GM23248 (cell line): Measurements from ENCODE around the gene RIPOR3. TPM values are rescaled to one million over a fixed set of nuclear protein-coding genes. Genes with fewer than 3 reads are reported as not detected.

Experiments
- DNase-seq: peaks from one replicate; pipeline ENCODE4 v3.0.0-alpha.2; 2015
- H2AFZ ChIP-seq: fragments of 200-600 bp; sonication (generic); 2 replicates; pipeline ENCODE4 v1.6.1; 2016; ENCODE audit warnings: antibody characterized with exemption
- H3F3A ChIP-seq: fragments of 200-600 bp; sonication (generic); 2 replicates; pipeline ENCODE4 v1.6.1; 2016; ENCODE audit warnings: mild to moderate bottlenecking, antibody characterized with exemption, mixed run types; ENCODE audit not compliant: insufficient read depth
- H3K27ac ChIP-seq: fragments of 200-600 bp; sonication (generic); 2 replicates; pipeline ENCODE4 v1.5.1; 2016; ENCODE audit warnings: mild to moderate bottlenecking
- H3K27me3 ChIP-seq: fragments of 200-600 bp; sonication (generic); replicated peaks from 2 replicates; pipeline ENCODE4 v1.6.1; 2016; ENCODE audit warnings: mild to moderate bottlenecking; ENCODE audit not compliant: insufficient read depth
- H3K36me3 ChIP-seq: fragments of 200-600 bp; sonication (generic); 2 replicates; pipeline ENCODE4 v1.6.1; 2016; ENCODE audit warnings: low read depth, mild to moderate bottlenecking
- H3K4me1 ChIP-seq: fragments of 200-600 bp; sonication (generic); 2 replicates; pipeline ENCODE4 v1.6.1; 2016; ENCODE audit warnings: mild to moderate bottlenecking; ENCODE audit not compliant: insufficient read depth
- H3K4me2 ChIP-seq: fragments of 200-600 bp; sonication (generic); one replicate; pipeline ENCODE4 v1.6.1; 2016; ENCODE audit warnings: mild to moderate bottlenecking; ENCODE audit not compliant: unreplicated experiment
- H3K4me3 ChIP-seq: fragments of 200-600 bp; sonication (generic); 2 replicates; pipeline ENCODE4 v1.5.1; 2016; ENCODE audit warnings: mild to moderate bottlenecking
- H3K79me2 ChIP-seq: fragments of 200-600 bp; sonication (generic); 2 replicates; pipeline ENCODE4 v1.6.1; 2016; ENCODE audit warnings: mild to moderate bottlenecking; ENCODE audit not compliant: insufficient read depth
- H3K9ac ChIP-seq: fragments of 200-600 bp; sonication (generic); 2 replicates; pipeline ENCODE4 v1.6.1; 2016; ENCODE audit warnings: mild to moderate bottlenecking
- H3K9me2 ChIP-seq: fragments of 200-600 bp; sonication (generic); 2 replicates; pipeline ENCODE4 v1.6.1; 2016; ENCODE audit warnings: mixed run types, mild to moderate bottlenecking, moderate library complexity; ENCODE audit not compliant: insufficient read depth
- H3K9me3 ChIP-seq: fragments of 200-600 bp; sonication (generic); one replicate; pipeline ENCODE4 v1.6.1; 2017; ENCODE audit warnings: low read depth
- H4K20me1 ChIP-seq: fragments of 200-600 bp; sonication (generic); 2 replicates; pipeline ENCODE4 v1.6.0; 2016; ENCODE audit not compliant: insufficient read depth
- EZH2 ChIP-seq: fragments of 200-600 bp; sonication (generic); IDR thresholded peaks from 2 replicates; pipeline ENCODE4 v1.6.1; 2018; ENCODE audit warnings: antibody characterized with exemption, mild to moderate bottlenecking; ENCODE audit not compliant: insufficient read depth, poor library complexity, severe bottlenecking
- EZH2phosphoT487 ChIP-seq: fragments of 200-600 bp; sonication (generic); IDR thresholded peaks from 2 replicates; pipeline ENCODE4 v1.6.1; 2018; ENCODE audit warnings: antibody characterized with exemption, moderate library complexity, mild to moderate bottlenecking, low read depth; ENCODE audit not compliant: insufficient read depth
- WGBS, 2 experiments: methylation state at CpG; one replicate each; pipeline ENCODE4 v1.1.6; 2015 to 2017; ENCODE audit warnings: low lambda C conversion rate in 2 of 2, low coverage in 1 of 2; ENCODE audit errors: missing lambda C conversion rate in 2 of 2; 5-methylcytosine and 5-hydroxymethylcytosine counted together
- in situ Hi-C: fragments of 300-500 bp; cut with MboI; formaldehyde crosslinking; loops from 2 replicates; pipeline ENCODE4 v1.15.0; 2020
- polyA plus RNA-seq: library from polyadenylated mRNA; unstranded; fragments of >200 nt; fragmentation: Nextera tagmentation; extraction: Ambion mirVana; gene quantifications from 2 replicates; pipeline ENCODE4 v1.2.1, GENCODE V29; 2016
- total RNA-seq: library from RNA; depleted of rRNA; stranded (reverse); fragments of >200 nt; shearing (Covaris generic); gene quantifications from 2 replicates; pipeline ENCODE4 v1.2.3, GENCODE V29; 2014

Gene RIPOR3
- total and polyA plus RNA-seq, 2 experiments from 2014 or later, result 0.49 TPM; not detected in 1

DNA sequence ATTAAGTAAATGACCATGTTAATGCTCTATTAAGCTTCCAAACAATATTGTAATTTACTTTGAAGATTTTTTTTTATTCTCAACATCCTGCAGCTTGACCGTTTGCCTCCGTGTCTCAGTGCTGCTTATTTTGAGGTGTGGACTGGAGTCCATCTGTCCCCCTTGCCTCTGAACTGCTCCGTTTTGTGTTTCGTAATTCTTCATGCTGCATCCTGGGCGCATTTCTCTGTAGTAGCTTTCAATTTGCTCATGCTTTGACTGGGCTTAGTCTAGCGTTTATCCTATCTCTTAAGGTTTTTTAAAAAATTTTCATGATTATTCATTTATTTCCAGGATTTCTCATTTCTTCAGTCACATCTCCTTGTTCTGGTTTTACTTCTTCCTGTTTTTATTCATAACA is 143.4 kb downstream of the RIPOR3 start:
- H3K27me3 ChIP-seq, result no peaks in the 10 kb centered on the region
- H3K4me1 ChIP-seq, result peaks cover 14% of the 10 kb centered on the region; the same call in 1 of the 2 replicates
- WGBS, 2 experiments, result 97 to 99% methylated on average over 6 of the region's 6 CpGs
- DNase-seq, result no peak
- no peak overlapping the region for H3K27ac ChIP-seq
- H3K4me2 ChIP-seq, result no peak overlapping the region
- TF ChIP-seq EZH2, result no peak
- no peak for TF ChIP-seq EZH2phosphoT487
- in situ Hi-C loops, result no loop called here
- H2AFZ ChIP-seq, result no peak overlapping the region
- H3F3A ChIP-seq, result no peaks in the 10 kb centered on the region
- no peak overlapping the region for H3K4me3 ChIP-seq
- H3K36me3 ChIP-seq, result peaks cover 4% of the 10 kb centered on the region; the same call in 1 of the 2 replicates
- peaks cover 100% of the 10 kb centered on the region for H3K79me2 ChIP-seq
- H3K9ac ChIP-seq, result no peak overlapping the region
- 0 out of 2 replicates have a peak, but pooled peaks cover 3% of the 10 kb centered on the region for H4K20me1 ChIP-seq
- H3K9me3 ChIP-seq, result no peaks in the 10 kb centered on the region
- no peaks in the 10 kb centered on the region for H3K9me2 ChIP-seq

DNA sequence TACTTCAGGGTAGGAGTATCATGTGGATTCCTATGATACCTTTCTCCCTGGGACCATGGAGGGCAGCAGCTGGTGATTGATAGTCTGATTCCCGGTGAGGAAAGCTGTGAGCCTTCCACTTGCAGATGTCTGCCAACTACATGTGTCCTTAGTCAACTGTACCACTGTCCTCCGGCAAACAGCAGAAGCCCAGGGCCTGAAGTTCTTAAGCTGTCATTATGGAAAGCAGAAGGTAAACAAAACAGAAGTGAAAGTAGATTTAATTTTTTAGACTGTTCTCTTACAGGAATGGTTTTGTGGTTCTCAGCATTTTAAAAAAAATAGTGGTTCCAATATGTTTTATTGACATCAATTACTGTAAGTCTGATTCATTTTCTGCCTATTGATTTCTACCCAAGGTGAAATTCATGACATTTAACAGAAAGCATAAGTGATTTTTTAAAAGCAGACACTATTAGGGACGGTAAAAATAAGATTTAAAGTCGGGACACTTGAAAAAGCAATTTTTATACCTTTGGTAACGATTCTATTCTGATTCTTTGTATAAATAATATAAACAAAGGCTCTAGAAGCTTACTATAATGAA is 144.5 kb downstream of the RIPOR3 start:
- Histone ChIP-seq H3K4me3 (peak overlapping the region; percentile 35), H3K9ac (peak overlapping the region; percentile 28), H3K79me2 (peaks cover 100% of the 10 kb centered on the region), H3K27me3 (no peaks in the 10 kb centered on the region), H4K20me1 (no peaks in the 10 kb centered on the region), H2AFZ (no peak overlapping the region), H3K9me3 (no peaks in the 10 kb centered on the region), H3F3A (peaks cover 6% of the 10 kb centered on the region), H3K36me3 (peaks cover 4% of the 10 kb centered on the region; the same call in 1 of the 2 replicates), H3K4me1 (peaks cover 22% of the 10 kb centered on the region), H3K9me2 (no peaks in the 10 kb centered on the region), H3K4me2 (peak overlapping the region; percentile 57), H3K27ac (no peak overlapping the region)
- in situ Hi-C loops, result no loop called here
- WGBS, 2 experiments, result 68% methylated on average over 5 of the region's 5 CpGs
- TF ChIP-seq EZH2 (no peak), EZH2phosphoT487 (no peak)
- peak; percentile 32 for DNase-seq

DNA sequence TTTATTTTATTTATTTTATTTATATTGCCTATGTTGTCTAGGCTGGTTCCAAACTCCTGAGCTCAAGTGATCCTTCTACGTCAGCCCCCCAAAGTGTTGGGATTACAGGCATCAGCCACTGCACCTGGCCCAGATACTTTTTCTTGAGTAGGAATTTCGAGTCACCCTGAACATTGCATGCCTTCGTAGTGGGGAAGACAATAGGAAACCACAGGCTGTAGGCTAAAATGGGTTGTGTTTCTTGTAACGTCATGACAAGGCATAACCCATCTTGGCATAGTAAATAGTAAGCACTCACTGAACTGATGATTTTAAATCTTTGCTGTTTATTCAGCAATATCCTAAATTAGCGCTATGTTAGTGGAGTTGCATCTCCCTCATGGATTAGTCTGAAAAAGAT is 146.2 kb downstream of the RIPOR3 start:
- 97 to 98% methylated on average over 5 of the region's 5 CpGs for WGBS, 2 experiments
- no peak overlapping the region for H3K4me2 ChIP-seq
- TF ChIP-seq EZH2 (no peak), EZH2phosphoT487 (no peak)
- H3K4me1 ChIP-seq, result peaks cover 38% of the 10 kb centered on the region
- no peak overlapping the region for H3K4me3 ChIP-seq
- DNase-seq, result no peak
- H3K9ac ChIP-seq, result no peak overlapping the region
- H2AFZ ChIP-seq, result no peak overlapping the region
- H4K20me1 ChIP-seq, result no peaks in the 10 kb centered on the region
- H3K27me3 ChIP-seq, result no peaks in the 10 kb centered on the region
- H3K9me3 ChIP-seq, result no peaks in the 10 kb centered on the region
- H3F3A ChIP-seq, result peaks cover 14% of the 10 kb centered on the region
- in situ Hi-C loops, result no loop called here
- no peaks in the 10 kb centered on the region for H3K9me2 ChIP-seq
- peaks cover 4% of the 10 kb centered on the region; the same call in 1 of the 2 replicates for H3K36me3 ChIP-seq
- H3K27ac ChIP-seq, result no peak overlapping the region
- peaks cover 99% of the 10 kb centered on the region for H3K79me2 ChIP-seq

DNA sequence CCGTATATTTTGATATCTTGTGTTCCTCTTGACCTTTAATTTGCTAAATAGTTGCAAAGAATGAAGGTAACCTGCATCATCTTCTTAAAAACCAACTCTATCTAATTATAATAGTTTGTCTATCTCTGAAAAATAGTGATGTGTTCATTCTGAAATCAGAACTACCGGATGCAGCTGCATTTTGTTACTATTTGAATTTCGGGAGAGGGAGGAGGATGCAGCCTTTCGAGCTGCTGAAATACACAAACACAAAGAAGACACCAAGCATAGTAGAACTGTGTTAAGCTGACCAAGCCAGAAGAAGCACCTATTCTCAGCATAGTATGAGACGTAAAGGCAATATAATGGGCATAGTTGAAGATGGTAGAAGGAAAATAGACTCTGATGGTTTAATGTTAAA is 148.0 kb downstream of the RIPOR3 start:
- H3K27ac ChIP-seq, result no peak overlapping the region

More for the DNA sequence above, 148.0 kb downstream of the RIPOR3 start:
- WGBS, 2 experiments, result 95 to 98% methylated on average over 5 of the region's 5 CpGs
- Histone ChIP-seq H4K20me1 (no peaks in the 10 kb centered on the region), H3K9me2 (no peaks in the 10 kb centered on the region), H3K27me3 (no peaks in the 10 kb centered on the region), H3K9me3 (no peaks in the 10 kb centered on the region), H3K9ac (no peak overlapping the region), H3F3A (peaks cover 14% of the 10 kb centered on the region), H2AFZ (no peak overlapping the region), H3K36me3 (no peaks in the 10 kb centered on the region), H3K79me2 (peaks cover 99% of the 10 kb centered on the region), H3K4me1 (peaks cover 38% of the 10 kb centered on the region), H3K4me2 (no peak overlapping the region), H3K4me3 (no peak overlapping the region)
- in situ Hi-C loops, result no loop called here
- DNase-seq, result no peak
- TF ChIP-seq EZH2phosphoT487 (no peak), EZH2 (no peak)
